ENCODE measurements around the gene PPP1R3E.

DNA sequence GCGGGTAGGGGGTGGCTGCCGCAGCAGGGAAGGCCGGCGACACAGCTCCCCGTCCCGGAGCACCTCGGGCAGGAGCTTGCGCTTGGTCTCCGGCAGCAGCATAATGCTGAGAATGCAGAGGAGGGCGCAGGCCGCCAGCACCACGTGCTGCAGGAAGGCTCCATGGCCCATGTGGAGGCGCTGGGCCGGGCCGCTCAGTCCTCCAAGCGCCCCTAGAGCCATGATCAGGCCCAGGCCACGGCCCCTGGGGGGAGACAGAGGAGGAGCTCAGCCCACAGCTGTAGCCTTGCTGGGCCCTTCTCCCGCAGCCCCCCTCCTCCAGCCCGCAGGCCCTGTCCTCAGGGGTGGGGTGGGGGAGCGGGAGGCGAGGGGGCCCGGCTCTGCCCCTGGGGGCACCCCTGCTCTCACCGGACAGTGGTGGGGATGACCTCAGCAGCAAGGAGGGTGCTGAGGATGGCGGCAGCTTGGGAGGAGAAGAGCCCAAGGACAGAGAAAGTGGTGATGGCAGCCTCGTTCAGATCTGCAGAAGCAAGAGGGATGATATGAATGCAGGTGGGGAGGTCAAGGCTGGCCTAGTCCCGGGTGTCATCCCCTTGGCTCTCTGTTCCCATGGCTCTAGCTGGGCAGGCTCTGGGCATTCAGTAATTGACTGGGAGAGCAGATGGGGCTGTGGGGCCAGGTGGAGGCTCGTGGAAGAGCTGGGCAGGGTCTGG, 44.2 kb upstream of the PPP1R3E start:
- TF ChIP-seq CTCF (IDR thresholded peaks at IDR 0.05) (no peak), POLR2A (IDR thresholded peaks at IDR 0.05) (no peak)

Measured in body of pancreas (tissue), 4 donors.